Measurements from ENCODE around the gene ADRA1B.

Gene ADRA1B

DNA sequence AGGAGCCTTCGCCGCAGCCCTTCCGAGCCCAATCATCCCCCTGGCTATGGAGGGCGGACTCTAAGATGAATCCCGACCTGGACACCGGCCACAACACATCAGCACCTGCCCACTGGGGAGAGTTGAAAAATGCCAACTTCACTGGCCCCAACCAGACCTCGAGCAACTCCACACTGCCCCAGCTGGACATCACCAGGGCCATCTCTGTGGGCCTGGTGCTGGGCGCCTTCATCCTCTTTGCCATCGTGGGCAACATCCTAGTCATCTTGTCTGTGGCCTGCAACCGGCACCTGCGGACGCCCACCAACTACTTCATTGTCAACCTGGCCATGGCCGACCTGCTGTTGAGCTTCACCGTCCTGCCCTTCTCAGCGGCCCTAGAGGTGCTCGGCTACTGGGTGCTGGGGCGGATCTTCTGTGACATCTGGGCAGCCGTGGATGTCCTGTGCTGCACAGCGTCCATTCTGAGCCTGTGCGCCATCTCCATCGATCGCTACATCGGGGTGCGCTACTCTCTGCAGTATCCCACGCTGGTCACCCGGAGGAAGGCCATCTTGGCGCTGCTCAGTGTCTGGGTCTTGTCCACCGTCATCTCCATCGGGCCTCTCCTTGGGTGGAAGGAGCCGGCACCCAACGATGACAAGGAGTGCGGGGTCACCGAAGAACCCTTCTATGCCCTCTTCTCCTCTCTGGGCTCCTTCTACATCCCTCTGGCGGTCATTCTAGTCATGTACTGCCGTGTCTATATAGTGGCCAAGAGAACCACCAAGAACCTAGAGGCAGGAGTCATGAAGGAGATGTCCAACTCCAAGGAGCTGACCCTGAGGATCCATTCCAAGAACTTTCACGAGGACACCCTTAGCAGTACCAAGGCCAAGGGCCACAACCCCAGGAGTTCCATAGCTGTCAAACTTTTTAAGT lies 819 bp downstream of the ADRA1B start:
- Histone ChIP-seq H3K36me3 (ENCODE audit: control insufficient read depth, insufficient read depth, low read length) (no peaks in the 10 kb centered on the region), H3K4me3 (ENCODE audit: low read depth, low read length) (no peak overlapping the region)

DNA sequence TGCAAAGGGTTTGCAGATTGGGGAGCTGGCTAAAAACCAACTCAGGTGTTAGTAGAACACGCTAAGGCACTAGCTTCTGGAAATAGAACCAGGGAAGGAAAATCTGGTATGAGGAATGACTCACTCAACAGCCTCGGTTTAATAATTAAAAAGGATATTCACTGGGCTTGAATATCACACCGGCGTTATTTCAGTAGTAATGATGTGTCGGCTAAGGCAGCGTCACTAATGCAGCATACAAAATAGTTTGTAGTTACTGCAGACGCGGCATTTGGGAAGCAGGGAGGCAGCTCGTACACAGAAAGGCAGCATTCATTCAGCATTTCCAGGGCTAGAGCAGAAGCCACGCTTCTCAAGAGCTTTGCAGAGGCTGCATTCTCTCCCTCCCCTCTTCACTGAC lies 1.7 kb downstream of the ADRA1B start:
- Histone ChIP-seq H3K4me3 (ENCODE audit: low read depth, low read length) (no peak overlapping the region), H3K27ac (no peak overlapping the region), H3K36me3 (ENCODE audit: control insufficient read depth, insufficient read depth, low read length) (no peaks in the 10 kb centered on the region), H3K9ac (no peak overlapping the region), H3K4me1 (no peaks in the 10 kb centered on the region), H3K27me3 (ENCODE audit: control insufficient read depth, insufficient read depth, low read length) (no peaks in the 10 kb centered on the region), H3K79me2 (no peaks in the 10 kb centered on the region), H2AFZ (no peak overlapping the region), H3K9me3 (ENCODE audit: control insufficient read depth, low read length) (no peaks in the 10 kb centered on the region), H3K4me2 (ENCODE audit: low read length) (no peak overlapping the region)
- TF ChIP-seq, protein P1, sequence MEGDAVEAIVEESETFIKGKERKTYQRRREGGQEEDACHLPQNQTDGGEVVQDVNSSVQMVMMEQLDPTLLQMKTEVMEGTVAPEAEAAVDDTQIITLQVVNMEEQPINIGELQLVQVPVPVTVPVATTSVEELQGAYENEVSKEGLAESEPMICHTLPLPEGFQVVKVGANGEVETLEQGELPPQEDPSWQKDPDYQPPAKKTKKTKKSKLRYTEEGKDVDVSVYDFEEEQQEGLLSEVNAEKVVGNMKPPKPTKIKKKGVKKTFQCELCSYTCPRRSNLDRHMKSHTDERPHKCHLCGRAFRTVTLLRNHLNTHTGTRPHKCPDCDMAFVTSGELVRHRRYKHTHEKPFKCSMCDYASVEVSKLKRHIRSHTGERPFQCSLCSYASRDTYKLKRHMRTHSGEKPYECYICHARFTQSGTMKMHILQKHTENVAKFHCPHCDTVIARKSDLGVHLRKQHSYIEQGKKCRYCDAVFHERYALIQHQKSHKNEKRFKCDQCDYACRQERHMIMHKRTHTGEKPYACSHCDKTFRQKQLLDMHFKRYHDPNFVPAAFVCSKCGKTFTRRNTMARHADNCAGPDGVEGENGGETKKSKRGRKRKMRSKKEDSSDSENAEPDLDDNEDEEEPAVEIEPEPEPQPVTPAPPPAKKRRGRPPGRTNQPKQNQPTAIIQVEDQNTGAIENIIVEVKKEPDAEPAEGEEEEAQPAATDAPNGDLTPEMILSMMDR (IDR thresholded peaks at IDR 0.05), result no peak

More for the DNA sequence above, 819 bp downstream of the ADRA1B start:
- Histone ChIP-seq H2AFZ (peak overlapping the region; percentile 66), H3K4me2 (ENCODE audit: low read length) (peak overlapping the region; percentile 49), H3K9ac (no peak overlapping the region), H3K79me2 (no peaks in the 10 kb centered on the region), H3K27me3 (ENCODE audit: control insufficient read depth, insufficient read depth, low read length) (no peaks in the 10 kb centered on the region), H3K9me3 (ENCODE audit: control insufficient read depth, low read length) (no peaks in the 10 kb centered on the region), H3K4me1 (no peaks in the 10 kb centered on the region), H3K27ac (no peak overlapping the region)
- TF ChIP-seq, protein P1 (IDR thresholded peaks at IDR 0.05), result no peak

DNA sequence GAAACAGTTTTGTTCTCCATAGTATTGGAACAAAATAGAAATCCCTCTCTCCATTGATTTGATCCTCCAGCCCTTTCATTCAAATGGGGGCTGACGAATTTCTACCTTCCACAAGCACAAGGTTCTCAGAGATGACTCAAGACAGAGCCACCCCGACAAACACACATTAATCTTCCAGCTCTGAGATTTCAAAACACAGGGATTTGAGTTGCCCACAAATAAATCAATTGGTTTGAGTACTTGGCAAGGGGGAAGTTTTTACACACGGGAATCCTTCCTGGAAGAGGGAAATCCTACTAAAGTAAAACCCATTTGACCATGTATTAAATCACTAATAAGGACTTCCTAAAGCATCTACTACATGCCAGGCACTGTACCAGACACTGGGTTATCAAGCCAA lies 5.4 kb downstream of the ADRA1B start:
- Histone ChIP-seq H3K4me3 (ENCODE audit: low read depth, low read length) (no peak overlapping the region), H3K27me3 (ENCODE audit: control insufficient read depth, insufficient read depth, low read length) (no peaks in the 10 kb centered on the region), H3K9ac (no peak overlapping the region), H3K27ac (no peak overlapping the region), H3K4me1 (no peaks in the 10 kb centered on the region), H3K4me2 (ENCODE audit: low read length) (no peak overlapping the region), H3K9me3 (ENCODE audit: control insufficient read depth, low read length) (no peaks in the 10 kb centered on the region), H3K79me2 (no peaks in the 10 kb centered on the region), H3K36me3 (ENCODE audit: control insufficient read depth, insufficient read depth, low read length) (no peaks in the 10 kb centered on the region), H2AFZ (no peak overlapping the region)
- TF ChIP-seq, protein P1 (IDR thresholded peaks at IDR 0.05), result no peak

DNA sequence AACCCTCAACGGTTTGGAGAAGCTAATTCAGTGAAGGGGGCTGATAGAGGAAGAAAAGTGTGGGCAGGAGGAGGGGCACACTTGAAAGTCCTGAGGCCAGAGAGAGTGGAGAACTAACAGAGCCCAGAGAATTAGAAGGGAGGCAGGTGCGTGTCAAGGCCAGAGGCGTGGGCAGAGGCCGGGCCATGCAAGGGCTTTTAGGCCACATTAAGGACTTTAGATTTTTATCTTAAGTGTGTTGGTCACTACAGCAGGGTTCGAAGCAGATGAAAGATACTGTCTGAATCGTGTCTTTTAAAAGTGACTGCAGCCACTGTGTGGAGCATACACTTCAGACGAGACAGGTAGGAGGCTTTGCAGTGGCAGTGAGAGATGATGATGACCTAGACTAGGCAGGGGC lies 6.7 kb downstream of the ADRA1B start:
- no peaks in the 10 kb centered on the region for H3K9me3 ChIP-seq (ENCODE audit: control insufficient read depth, low read length)
- H3K4me3 ChIP-seq (ENCODE audit: low read depth, low read length), result no peak overlapping the region
- H3K27ac ChIP-seq, result no peak overlapping the region
- TF ChIP-seq, protein P1 (IDR thresholded peaks at IDR 0.05), result no peak
- H3K4me1 ChIP-seq, result no peaks in the 10 kb centered on the region
- no peak overlapping the region for H3K9ac ChIP-seq
- no peaks in the 10 kb centered on the region for H3K36me3 ChIP-seq (ENCODE audit: control insufficient read depth, insufficient read depth, low read length)
- no peaks in the 10 kb centered on the region for H3K27me3 ChIP-seq (ENCODE audit: control insufficient read depth, insufficient read depth, low read length)
- H3K79me2 ChIP-seq, result no peaks in the 10 kb centered on the region
- no peak overlapping the region for H2AFZ ChIP-seq
- no peak overlapping the region for H3K4me2 ChIP-seq (ENCODE audit: low read length)
